ENCODE results near the gene SEC14L5. TPM values are rescaled to one million over a fixed set of nuclear protein-coding genes. Genes with fewer than 3 reads are reported as not detected.

The SEC14L5 gene
- polyA plus RNA-seq, 3 donors = 0.03 TPM; not detected in 2

GRCh38 chr16:4931381-4931780 lies 26.7 kb upstream of the SEC14L5 start:
- 98% methylated on average over 9 of the region's 11 CpGs for WGBS (ENCODE audit: insufficient coverage)
- peaks cover 0 to 1% of the 10 kb centered on the region in 2 donors for H3K36me3 Mint-ChIP-seq
- Histone ChIP-seq H3K9ac (ENCODE audit: insufficient read depth, low read length, poor library complexity, severe bottlenecking) (no peak overlapping the region), H3K4me2 (replicated peaks; ENCODE audit: extremely low read depth, low read length, poor library complexity, severe bottlenecking) (no peak overlapping the region), H3K4me1 (ENCODE audit: control insufficient read depth in 1 of 2, insufficient read depth in 2 of 2, low read length in 2 of 2) (peaks cover 5 to 6% of the 10 kb centered on the region in 2 donors), H3K36me3 (replicated peaks in 1 of 2; ENCODE audit: control insufficient read depth in 1 of 2, insufficient read depth in 2 of 2, low read length in 2 of 2) (no peaks in the 10 kb centered on the region), H3K27me3 (ENCODE audit: control insufficient read depth in 2 of 2, insufficient read depth in 2 of 2, low read length in 2 of 2) (peaks cover 8 to 20% of the 10 kb centered on the region in 2 donors), H3K79me2 (ENCODE audit: insufficient read depth, low read length) (no peaks in the 10 kb centered on the region), H3K27ac (ENCODE audit: low read depth in 1 of 2, low read length in 2 of 2) (no peak overlapping the region), H3K4me3 (replicated peaks in 1 of 3; ENCODE audit: low read depth in 2 of 3, low read length in 3 of 3) (no peak overlapping the region), H4K20me1 (ENCODE audit: insufficient read depth, low read length) (no peaks in the 10 kb centered on the region), H2AFZ (ENCODE audit: insufficient read depth, low read depth, low read length, poor library complexity, severe bottlenecking) (no peak overlapping the region), H3K9me3 (replicated peaks in 1 of 2; ENCODE audit: control insufficient read depth in 1 of 2, insufficient read depth in 1 of 2, low read length in 2 of 2) (peaks cover 16 to 18% of the 10 kb centered on the region in 2 donors)
- H3K27ac Mint-ChIP-seq = no peak overlapping the region
- H3K27me3 Mint-ChIP-seq (ENCODE audit: low read depth in 3 of 3) = peaks cover 26 to 42% (median 30%) of the 10 kb centered on the region in 3 donors
- peaks cover 4% of the 10 kb centered on the region for H3K4me1 Mint-ChIP-seq
- DNase-seq = no peak
- H3K4me3 Mint-ChIP-seq = no peak overlapping the region
- intact Hi-C loops (cut with micrococcal nuclease) = no loop called here
- peaks cover 8 to 25% (median 15%) of the 10 kb centered on the region in 7 donors for H3K9me3 Mint-ChIP-seq
- TF ChIP-seq, protein P1, sequence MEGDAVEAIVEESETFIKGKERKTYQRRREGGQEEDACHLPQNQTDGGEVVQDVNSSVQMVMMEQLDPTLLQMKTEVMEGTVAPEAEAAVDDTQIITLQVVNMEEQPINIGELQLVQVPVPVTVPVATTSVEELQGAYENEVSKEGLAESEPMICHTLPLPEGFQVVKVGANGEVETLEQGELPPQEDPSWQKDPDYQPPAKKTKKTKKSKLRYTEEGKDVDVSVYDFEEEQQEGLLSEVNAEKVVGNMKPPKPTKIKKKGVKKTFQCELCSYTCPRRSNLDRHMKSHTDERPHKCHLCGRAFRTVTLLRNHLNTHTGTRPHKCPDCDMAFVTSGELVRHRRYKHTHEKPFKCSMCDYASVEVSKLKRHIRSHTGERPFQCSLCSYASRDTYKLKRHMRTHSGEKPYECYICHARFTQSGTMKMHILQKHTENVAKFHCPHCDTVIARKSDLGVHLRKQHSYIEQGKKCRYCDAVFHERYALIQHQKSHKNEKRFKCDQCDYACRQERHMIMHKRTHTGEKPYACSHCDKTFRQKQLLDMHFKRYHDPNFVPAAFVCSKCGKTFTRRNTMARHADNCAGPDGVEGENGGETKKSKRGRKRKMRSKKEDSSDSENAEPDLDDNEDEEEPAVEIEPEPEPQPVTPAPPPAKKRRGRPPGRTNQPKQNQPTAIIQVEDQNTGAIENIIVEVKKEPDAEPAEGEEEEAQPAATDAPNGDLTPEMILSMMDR (IDR thresholded peaks at IDR 0.05) = no peak

GRCh38 chr16:4933433-4933832 lies 24.7 kb upstream of the SEC14L5 start:
- no peaks in the 10 kb centered on the region for H3K79me2 ChIP-seq (ENCODE audit: insufficient read depth, low read length)
- no peak overlapping the region for H3K4me3 ChIP-seq (replicated peaks in 1 of 3; ENCODE audit: low read depth in 2 of 3, low read length in 3 of 3)
- no peak overlapping the region for H3K27ac ChIP-seq (ENCODE audit: low read depth in 1 of 2, low read length in 2 of 2)
- Mint-ChIP-seq H3K27ac (no peak overlapping the region), H3K9me3 (peaks cover 0 to 21% (median 5%) of the 10 kb centered on the region in 7 donors), H3K27me3 (ENCODE audit: low read depth in 3 of 3) (peaks cover 41 to 56% (median 45%) of the 10 kb centered on the region in 3 donors), H3K36me3 (no peaks in the 10 kb centered on the region), H3K4me1 (peaks cover 9% of the 10 kb centered on the region), H3K4me3 (no peak overlapping the region)
- no peak overlapping the region for H2AFZ ChIP-seq (ENCODE audit: insufficient read depth, low read depth, low read length, poor library complexity, severe bottlenecking)
- WGBS (ENCODE audit: insufficient coverage) = 87% methylated on average over 8 of the region's 8 CpGs
- peaks cover 0 to 12% of the 10 kb centered on the region in 2 donors for H3K9me3 ChIP-seq (replicated peaks in 1 of 2; ENCODE audit: control insufficient read depth in 1 of 2, insufficient read depth in 1 of 2, low read length in 2 of 2)
- H3K36me3 ChIP-seq (replicated peaks in 1 of 2; ENCODE audit: control insufficient read depth in 1 of 2, insufficient read depth in 2 of 2, low read length in 2 of 2) = no peaks in the 10 kb centered on the region
- no peak for DNase-seq
- intact Hi-C loops (cut with micrococcal nuclease) = no loop called here
- peaks cover 9 to 10% of the 10 kb centered on the region in 2 donors for H3K4me1 ChIP-seq (ENCODE audit: control insufficient read depth in 1 of 2, insufficient read depth in 2 of 2, low read length in 2 of 2)
- H3K27me3 ChIP-seq (ENCODE audit: control insufficient read depth in 2 of 2, insufficient read depth in 2 of 2, low read length in 2 of 2) = peaks cover 20 to 37% of the 10 kb centered on the region in 2 donors
- TF ChIP-seq, protein P1 (IDR thresholded peaks at IDR 0.05) = no peak
- H3K4me2 ChIP-seq (replicated peaks; ENCODE audit: extremely low read depth, low read length, poor library complexity, severe bottlenecking) = no peak overlapping the region
- no peaks in the 10 kb centered on the region for H4K20me1 ChIP-seq (ENCODE audit: insufficient read depth, low read length)
- H3K9ac ChIP-seq (ENCODE audit: insufficient read depth, low read length, poor library complexity, severe bottlenecking) = no peak overlapping the region

Data from CD14-positive monocyte (primary cell).